ENCODE data around the gene TRMT2A.

Gene TRMT2A

DNA sequence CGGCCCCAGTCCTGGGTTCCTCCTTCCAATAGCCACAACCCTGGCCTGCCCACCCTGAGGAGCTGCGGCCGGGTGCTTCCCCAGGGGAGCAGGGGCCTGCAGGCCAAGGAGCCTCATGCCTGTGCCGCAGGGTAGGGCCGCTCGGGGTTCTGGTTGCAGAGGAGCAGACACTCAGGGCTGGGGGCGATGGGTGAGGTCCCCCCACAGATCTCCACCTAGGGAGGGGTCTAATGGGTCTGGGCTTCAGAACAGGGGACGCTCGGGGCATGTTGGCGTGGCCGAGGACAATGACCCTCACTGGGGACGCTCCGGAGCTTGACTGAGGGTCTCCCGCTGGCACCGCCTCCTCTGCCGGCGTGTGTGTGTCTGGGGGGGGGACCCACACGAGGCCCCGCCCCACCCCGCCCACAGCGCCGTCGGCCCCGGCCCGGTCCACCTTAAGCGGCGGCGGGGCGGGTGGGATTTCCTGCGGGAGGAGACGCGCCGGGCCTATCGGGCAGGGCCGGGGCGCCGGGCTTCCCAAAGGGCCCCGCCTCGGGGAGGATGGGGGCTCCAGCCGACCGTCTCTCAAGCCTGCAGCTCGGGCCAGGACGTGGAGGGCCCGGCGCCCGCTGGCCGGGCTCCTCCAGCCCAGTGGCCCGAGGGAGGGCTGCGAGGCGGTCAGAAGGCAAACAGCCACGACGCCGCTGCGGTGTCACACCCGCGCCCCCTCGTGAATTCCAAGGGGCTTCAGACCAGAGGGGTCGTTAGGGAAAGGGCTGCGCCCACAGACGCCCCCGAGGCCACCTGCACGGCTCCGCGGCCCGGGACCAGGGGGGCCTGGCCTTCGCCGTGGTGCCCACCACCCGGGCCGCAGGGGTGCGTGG lies 13.9 kb upstream of the TRMT2A start:
- no peak for TF ChIP-seq GLIS3 (CRISPR knock-in tag; IDR thresholded peaks at IDR 0.05)
- no peak for TF ChIP-seq ESRRG (CRISPR knock-in tag; IDR thresholded peaks at IDR 0.05)
- no peak for TF ChIP-seq ZC3H10 (CRISPR knock-in tag; IDR thresholded peaks at IDR 0.05)
- TF ChIP-seq PPARA (CRISPR knock-in tag; IDR thresholded peaks at IDR 0.05; ENCODE audit: borderline replicate concordance) = no peak
- TF ChIP-seq PATZ1 (CRISPR knock-in tag; IDR thresholded peaks at IDR 0.05; ENCODE audit: borderline replicate concordance) = 0 out of 2 replicates have a peak, but pooled peaks have one; percentile 32
- TF ChIP-seq ISL1 (CRISPR knock-in tag; IDR thresholded peaks at IDR 0.05) = no peak
- TF ChIP-seq TCF4 (CRISPR knock-in tag; IDR thresholded peaks at IDR 0.05; ENCODE audit: borderline replicate concordance) = no peak
- TF ChIP-seq CSDC2 (CRISPR knock-in tag; IDR thresholded peaks at IDR 0.05) = no peak
- peak; percentile 87 for ATAC-seq

GRCh38 chr22:20130319-20130718 lies 13.3 kb upstream of the TRMT2A start:
- TF ChIP-seq ZNF565 (CRISPR knock-in tag; conservative IDR thresholded peaks at IDR 0.05; ENCODE audit: low read depth) (no peak), PATZ1 (CRISPR knock-in tag; IDR thresholded peaks at IDR 0.05; ENCODE audit: borderline replicate concordance) (no peak), ZFP30 (CRISPR knock-in tag; IDR thresholded peaks at IDR 0.05) (no peak), ISL1 (CRISPR knock-in tag; IDR thresholded peaks at IDR 0.05) (no peak), ZNF70 (CRISPR knock-in tag; IDR thresholded peaks at IDR 0.05) (no peak), SNAI2 (CRISPR knock-in tag; IDR thresholded peaks at IDR 0.05) (no peak), RARB (CRISPR knock-in tag; IDR thresholded peaks at IDR 0.05) (no peak), CSRNP3 (CRISPR knock-in tag; IDR thresholded peaks at IDR 0.05) (no peak), ZFP3 (CRISPR knock-in tag; IDR thresholded peaks at IDR 0.05) (no peak), PPARA (CRISPR knock-in tag; IDR thresholded peaks at IDR 0.05; ENCODE audit: borderline replicate concordance) (no peak), GLIS3 (CRISPR knock-in tag; IDR thresholded peaks at IDR 0.05) (no peak), ARNTL (CRISPR knock-in tag; IDR thresholded peaks at IDR 0.05; ENCODE audit: borderline replicate concordance, low read depth) (no peak), TCF4 (CRISPR knock-in tag; IDR thresholded peaks at IDR 0.05; ENCODE audit: borderline replicate concordance) (no peak), TSHZ2 (CRISPR knock-in tag; IDR thresholded peaks at IDR 0.05) (no peak), OSR1 (CRISPR knock-in tag; IDR thresholded peaks at IDR 0.05) (no peak), ESRRG (CRISPR knock-in tag; IDR thresholded peaks at IDR 0.05) (no peak), ZNF8 (CRISPR knock-in tag; IDR thresholded peaks at IDR 0.05) (no peak), TOX (CRISPR knock-in tag; IDR thresholded peaks at IDR 0.05; ENCODE audit: borderline replicate concordance) (no peak)
- TF ChIP-seq, protein P1, sequence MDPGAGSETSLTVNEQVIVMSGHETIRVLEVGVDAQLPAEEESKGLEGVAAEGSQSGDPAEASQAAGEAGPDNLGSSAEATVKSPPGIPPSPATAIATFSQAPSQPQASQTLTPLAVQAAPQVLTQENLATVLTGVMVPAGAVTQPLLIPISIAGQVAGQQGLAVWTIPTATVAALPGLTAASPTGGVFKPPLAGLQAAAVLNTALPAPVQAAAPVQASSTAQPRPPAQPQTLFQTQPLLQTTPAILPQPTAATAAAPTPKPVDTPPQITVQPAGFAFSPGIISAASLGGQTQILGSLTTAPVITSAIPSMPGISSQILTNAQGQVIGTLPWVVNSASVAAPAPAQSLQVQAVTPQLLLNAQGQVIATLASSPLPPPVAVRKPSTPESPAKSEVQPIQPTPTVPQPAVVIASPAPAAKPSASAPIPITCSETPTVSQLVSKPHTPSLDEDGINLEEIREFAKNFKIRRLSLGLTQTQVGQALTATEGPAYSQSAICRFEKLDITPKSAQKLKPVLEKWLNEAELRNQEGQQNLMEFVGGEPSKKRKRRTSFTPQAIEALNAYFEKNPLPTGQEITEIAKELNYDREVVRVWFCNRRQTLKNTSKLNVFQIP (CRISPR knock-in tag; IDR thresholded peaks at IDR 0.05; ENCODE audit: borderline replicate concordance, low read depth) = no peak
- TF ChIP-seq, protein P2, sequence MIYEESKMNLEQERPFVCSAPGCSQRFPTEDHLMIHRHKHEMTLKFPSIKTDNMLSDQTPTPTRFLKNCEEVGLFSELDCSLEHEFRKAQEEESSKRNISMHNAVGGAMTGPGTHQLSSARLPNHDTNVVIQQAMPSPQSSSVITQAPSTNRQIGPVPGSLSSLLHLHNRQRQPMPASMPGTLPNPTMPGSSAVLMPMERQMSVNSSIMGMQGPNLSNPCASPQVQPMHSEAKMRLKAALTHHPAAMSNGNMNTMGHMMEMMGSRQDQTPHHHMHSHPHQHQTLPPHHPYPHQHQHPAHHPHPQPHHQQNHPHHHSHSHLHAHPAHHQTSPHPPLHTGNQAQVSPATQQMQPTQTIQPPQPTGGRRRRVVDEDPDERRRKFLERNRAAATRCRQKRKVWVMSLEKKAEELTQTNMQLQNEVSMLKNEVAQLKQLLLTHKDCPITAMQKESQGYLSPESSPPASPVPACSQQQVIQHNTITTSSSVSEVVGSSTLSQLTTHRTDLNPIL (CRISPR knock-in tag; IDR thresholded peaks at IDR 0.05; ENCODE audit: low read depth) = no peak

More at GRCh38 chr22:20130319-20130718, 13.3 kb upstream of the TRMT2A start:
- ATAC-seq = peak; percentile 4
